GM18526 (cell line): ENCODE data around the gene AMBRA1.

Experiments used
- POLR2A ChIP-seq: IDR thresholded peaks from 3 replicates; pipeline ENCODE4 v1.6.1; 2011; ENCODE audit not compliant: insufficient read length; ENCODE audit errors: extremely low read depth

The AMBRA1 gene

DNA sequence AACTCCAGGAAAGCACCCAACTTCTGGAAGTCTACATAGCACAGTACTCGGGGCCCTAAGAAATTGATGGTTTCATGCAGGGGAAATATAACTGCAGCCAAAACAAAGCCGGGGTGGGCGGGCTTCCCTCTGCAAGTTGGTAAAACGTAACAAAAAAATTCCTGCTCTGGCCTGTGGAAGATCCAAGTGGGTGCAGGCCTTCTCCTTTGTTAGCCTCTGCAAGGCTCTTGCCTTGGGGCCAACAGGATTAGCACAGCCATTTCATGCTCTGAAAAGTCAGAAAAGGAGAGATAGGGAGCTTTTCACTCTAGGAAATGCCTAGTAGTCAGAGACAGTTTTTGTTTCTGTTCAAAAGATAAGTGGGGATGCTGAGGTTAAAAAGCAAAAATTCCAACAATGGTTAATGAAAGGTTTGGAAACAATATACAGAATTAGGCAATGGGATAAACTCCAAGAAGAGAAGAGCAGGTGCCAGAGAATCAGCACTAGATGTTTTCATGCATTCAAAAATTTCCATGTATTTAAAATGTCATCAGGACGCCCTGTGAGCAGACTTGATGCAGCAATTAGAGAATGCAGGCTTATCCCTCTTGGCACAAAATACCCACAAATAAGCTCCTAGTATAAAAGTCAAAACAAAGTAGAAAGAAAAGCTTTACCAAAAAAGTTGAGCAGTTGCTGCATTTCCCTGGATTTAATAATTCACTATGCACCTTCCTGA is 130.0 kb downstream of the AMBRA1 start:
- TF ChIP-seq POLR2A: no peak

GRCh38 chr11:46461461-46461927 is 132.3 kb downstream of the AMBRA1 start:
- TF ChIP-seq POLR2A: no peak

- no peak for TF ChIP-seq POLR2A
Observed at GRCh38 chr11:46458491-46458890, 135.3 kb downstream of the AMBRA1 start.

GRCh38 chr11:46457659-46458424 is 136.0 kb downstream of the AMBRA1 start:
- no peak for TF ChIP-seq POLR2A

DNA sequence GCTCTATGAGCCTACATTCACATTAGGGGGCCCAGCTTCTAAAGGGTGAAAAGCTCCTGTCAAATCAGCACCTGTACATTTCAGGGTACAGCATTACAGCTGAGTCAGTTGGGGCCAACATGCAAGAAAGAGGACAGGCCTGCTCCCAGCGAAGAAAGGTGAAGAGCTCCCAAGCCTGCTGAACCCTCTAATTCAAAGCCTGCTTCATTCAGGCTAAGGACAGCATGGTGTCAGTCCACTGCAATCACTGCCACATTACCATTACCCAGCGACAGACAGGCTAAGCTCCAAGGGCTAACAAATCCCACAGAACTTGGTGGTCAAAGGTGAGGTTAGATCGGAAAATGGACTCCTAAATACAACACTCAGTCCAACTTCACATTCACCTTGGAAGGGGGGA is 136.8 kb downstream of the AMBRA1 start:
- no peak for TF ChIP-seq POLR2A

GRCh38 chr11:46456269-46457001 is 137.4 kb downstream of the AMBRA1 start:
- TF ChIP-seq POLR2A: no peak

DNA sequence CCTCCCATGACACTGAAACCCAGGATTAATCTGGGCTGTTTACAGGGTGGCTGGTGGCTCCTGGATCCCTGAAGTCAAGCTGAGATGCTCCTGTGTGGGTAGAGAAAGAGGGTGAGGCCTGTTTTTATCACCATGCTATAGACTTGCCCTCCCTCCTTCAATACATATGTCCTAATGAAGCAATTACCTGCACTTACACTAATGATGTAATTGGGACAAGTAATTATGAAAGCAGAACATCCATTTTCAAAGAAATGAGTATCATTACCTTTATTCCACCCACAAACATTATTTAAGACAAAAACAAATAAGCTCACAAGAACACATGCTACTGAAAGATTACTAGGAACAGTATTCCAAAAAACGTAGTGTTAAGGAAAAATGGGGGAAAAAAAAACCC is 138.0 kb downstream of the AMBRA1 start:
- TF ChIP-seq POLR2A: no peak

- no peak for TF ChIP-seq POLR2A
Observed at GRCh38 chr11:46452918-46453517, 140.8 kb downstream of the AMBRA1 start.

GRCh38 chr11:46451759-46452158 is 142.1 kb downstream of the AMBRA1 start:
- no peak for TF ChIP-seq POLR2A

- no peak for TF ChIP-seq POLR2A
Observed at GRCh38 chr11:46450846-46451477, 142.9 kb downstream of the AMBRA1 start.

DNA sequence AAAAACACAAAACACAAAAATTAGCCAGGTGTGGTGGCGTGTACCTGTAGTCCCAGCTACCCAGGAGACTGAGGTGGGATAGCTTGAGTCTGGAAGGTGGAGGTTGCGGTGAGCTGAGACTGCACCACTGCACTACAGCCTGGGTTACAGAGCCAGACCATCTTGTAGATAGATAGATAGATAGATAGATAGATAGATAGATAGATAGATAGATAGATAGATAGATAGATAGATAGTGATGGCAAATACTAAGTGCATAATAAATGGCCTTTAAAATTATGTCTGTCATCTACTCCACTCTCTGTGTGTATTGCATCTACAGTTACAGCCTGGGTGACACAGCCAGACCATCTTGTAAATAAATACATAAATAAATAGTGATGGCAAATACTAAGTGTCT is 146.3 kb downstream of the AMBRA1 start:
- no peak for TF ChIP-seq POLR2A

DNA sequence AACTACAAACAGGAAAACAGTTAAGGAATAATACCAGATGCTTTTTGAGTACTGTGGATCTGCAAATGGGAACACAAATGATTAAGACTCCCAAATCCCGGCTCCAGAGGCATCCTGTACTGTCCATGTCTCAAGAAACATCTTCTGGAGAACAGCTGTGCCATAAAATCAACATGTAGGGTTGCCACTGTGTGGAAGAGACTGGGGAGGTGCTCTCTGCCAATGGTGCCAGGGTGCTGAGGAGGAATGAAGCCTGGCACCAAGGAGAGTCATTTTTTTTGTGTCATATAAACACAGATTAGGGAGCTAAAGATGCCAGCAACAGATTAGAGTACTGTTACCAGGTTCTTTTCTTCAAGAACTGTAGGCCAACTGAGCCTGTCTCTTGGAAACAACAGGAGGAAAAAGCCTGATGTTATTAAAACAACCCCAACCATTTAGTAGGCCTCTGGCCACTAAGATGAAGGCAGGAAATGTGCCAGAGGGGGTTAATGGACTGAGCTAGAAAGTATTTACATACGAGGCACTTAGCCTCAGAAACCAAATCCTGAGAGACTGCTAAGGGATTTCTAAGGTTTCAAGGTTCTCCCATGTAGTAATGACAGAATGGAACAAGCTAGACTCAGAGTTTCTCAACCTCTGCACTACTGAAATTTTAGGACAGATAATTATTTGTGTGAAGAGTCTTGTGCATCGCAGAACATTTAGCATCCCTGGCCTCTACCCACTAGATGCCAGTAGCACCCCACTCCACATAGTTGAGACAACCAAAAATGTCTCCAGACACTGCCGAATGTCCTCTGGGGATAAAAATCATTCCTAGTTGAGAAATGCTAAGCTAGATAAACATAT is 147.7 kb downstream of the AMBRA1 start:
- no peak for TF ChIP-seq POLR2A

- TF ChIP-seq POLR2A: no peak
Observed at GRCh38 chr11:46445192-46445919, 148.5 kb downstream of the AMBRA1 start.
